Stimulated activated CD8-positive, alpha-beta memory T cell treated with anti-CD3 and anti-CD28 coated beads, Interleukin-2, amount 100 ng/mL, for 1 hour (primary cell): ENCODE data around the gene THSD8.

Experiments
- DNase-seq, 2 donors: peaks; one replicate each; pipeline ENCODE4 v3.0.0-alpha.2; 2020; ENCODE audit warnings: low read depth in 2 of 2

THSD8 gene

GRCh38 chr19:12779162-12779993 is 22.5 kb upstream of the THSD8 start:
- DNase-seq = no peak

- no peak for DNase-seq
Measured at GRCh38 chr19:12782174-12782423, 19.8 kb upstream of the THSD8 start.

GRCh38 chr19:12782424-12783290 is 19.2 kb upstream of the THSD8 start:
- DNase-seq = peak; percentile 76 to 82

- DNase-seq = no peak
Measured at GRCh38 chr19:12783291-12783848, 18.5 kb upstream of the THSD8 start.

- no peak for DNase-seq
Measured at GRCh38 chr19:12783849-12784393, 17.9 kb upstream of the THSD8 start.

GRCh38 chr19:12784394-12784870 is 17.4 kb upstream of the THSD8 start:
- DNase-seq = no peak

GRCh38 chr19:12784871-12785430 is 16.9 kb upstream of the THSD8 start:
- DNase-seq = no peak

GRCh38 chr19:12785431-12786031 is 16.3 kb upstream of the THSD8 start:
- DNase-seq = no peak

GRCh38 chr19:12786141-12786870 is 15.6 kb upstream of the THSD8 start:
- no peak for DNase-seq

GRCh38 chr19:12786952-12787351 is 14.9 kb upstream of the THSD8 start:
- no peak for DNase-seq

- no peak for DNase-seq
Measured at GRCh38 chr19:12787458-12787857, 14.4 kb upstream of the THSD8 start.

- DNase-seq = no peak
Measured at GRCh38 chr19:12788042-12788681, 13.7 kb upstream of the THSD8 start.

GRCh38 chr19:12788682-12789097 is 13.2 kb upstream of the THSD8 start:
- no peak for DNase-seq

- no peak for DNase-seq
Measured at GRCh38 chr19:12789098-12789903, 12.6 kb upstream of the THSD8 start.

- DNase-seq = peak; percentile 82 to 85
Measured at GRCh38 chr19:12789904-12790619, 11.8 kb upstream of the THSD8 start.

GRCh38 chr19:12790628-12791344 is 11.1 kb upstream of the THSD8 start:
- DNase-seq = no peak

GRCh38 chr19:12791345-12792050 is 10.4 kb upstream of the THSD8 start, which contains the start of gene JUNB:
JUNB (plus strand) TSS chr19:12791486; CDS start chr19:12791772, 286 bp downstream.
- peak; percentile 95 for DNase-seq
